Gastroesophageal sphincter (tissue), 3 donors: ENCODE measurements around the gene LPCAT4.

Experiments
- POLR2A ChIP-seq, 2 donors: fragments of 450-650 bp; IDR thresholded peaks; one replicate each; pipeline ENCODE4 v1.6.1; 2017; ENCODE audit warnings: antibody characterized with exemption in 2 of 2, mild to moderate bottlenecking in 2 of 2, moderate library complexity in 1 of 2
- POLR2AphosphoS5 ChIP-seq: sonication (generic); formaldehyde crosslinking; IDR thresholded peaks from one replicate; pipeline ENCODE4 v1.6.1; 2017; ENCODE audit warnings: antibody characterized with exemption
- TF ChIP-seq, protein P1 (sequence below), 4 experiments: fragments of 200-600 bp in 2 of 4; fragments of 450-650 bp in 2 of 4; sonication (generic) in 1 of 4; IDR thresholded peaks; one replicate each; pipeline ENCODE4 v1.5.1; 2017 to 2019; ENCODE audit warnings: antibody characterized with exemption in 4 of 4, mild to moderate bottlenecking in 2 of 4, moderate library complexity in 2 of 4

DNA sequence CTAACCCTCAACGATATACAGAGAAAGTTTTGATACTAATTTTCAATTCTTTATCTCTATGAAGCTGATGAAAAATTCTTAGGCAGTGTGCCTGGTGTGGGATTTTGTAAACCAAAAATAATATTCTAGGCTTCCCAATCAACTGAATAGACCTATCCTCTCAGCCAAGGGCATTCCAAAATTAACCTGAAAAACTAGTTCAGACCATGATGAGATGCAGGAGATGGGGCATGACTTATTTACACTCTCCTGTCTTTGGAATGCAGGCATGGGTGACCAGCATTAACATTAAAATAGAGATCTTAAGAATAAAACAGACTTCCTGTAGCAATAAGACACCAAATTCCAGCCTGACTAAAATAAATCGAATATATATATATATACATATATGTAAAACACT, 7.8 kb upstream of the LPCAT4 start:
- TF ChIP-seq, protein P1, sequence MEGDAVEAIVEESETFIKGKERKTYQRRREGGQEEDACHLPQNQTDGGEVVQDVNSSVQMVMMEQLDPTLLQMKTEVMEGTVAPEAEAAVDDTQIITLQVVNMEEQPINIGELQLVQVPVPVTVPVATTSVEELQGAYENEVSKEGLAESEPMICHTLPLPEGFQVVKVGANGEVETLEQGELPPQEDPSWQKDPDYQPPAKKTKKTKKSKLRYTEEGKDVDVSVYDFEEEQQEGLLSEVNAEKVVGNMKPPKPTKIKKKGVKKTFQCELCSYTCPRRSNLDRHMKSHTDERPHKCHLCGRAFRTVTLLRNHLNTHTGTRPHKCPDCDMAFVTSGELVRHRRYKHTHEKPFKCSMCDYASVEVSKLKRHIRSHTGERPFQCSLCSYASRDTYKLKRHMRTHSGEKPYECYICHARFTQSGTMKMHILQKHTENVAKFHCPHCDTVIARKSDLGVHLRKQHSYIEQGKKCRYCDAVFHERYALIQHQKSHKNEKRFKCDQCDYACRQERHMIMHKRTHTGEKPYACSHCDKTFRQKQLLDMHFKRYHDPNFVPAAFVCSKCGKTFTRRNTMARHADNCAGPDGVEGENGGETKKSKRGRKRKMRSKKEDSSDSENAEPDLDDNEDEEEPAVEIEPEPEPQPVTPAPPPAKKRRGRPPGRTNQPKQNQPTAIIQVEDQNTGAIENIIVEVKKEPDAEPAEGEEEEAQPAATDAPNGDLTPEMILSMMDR (IDR thresholded peaks at IDR 0.05) = no peak
- no peak for TF ChIP-seq POLR2A (IDR thresholded peaks at IDR 0.05)
- TF ChIP-seq POLR2AphosphoS5 = no peak
